MM.1S (cell line): Measurements from ENCODE around the gene CC2D2A.

Source experiments
- EZH2 ChIP-seq: fragments of 300-600 bp; sonication (generic); optimal IDR thresholded peaks from 2 replicates; pipeline ENCODE3; 2017; ENCODE audit warnings: low read depth, mild to moderate bottlenecking, antibody characterized with exemption, low read length, mixed read lengths
- TF ChIP-seq, protein P1 (sequence below): fragments of 300-600 bp; sonication (generic); IDR thresholded peaks from 2 replicates; pipeline ENCODE4 v1.5.1; 2016; ENCODE audit warnings: antibody characterized with exemption, low read length, mixed read lengths

DNA sequence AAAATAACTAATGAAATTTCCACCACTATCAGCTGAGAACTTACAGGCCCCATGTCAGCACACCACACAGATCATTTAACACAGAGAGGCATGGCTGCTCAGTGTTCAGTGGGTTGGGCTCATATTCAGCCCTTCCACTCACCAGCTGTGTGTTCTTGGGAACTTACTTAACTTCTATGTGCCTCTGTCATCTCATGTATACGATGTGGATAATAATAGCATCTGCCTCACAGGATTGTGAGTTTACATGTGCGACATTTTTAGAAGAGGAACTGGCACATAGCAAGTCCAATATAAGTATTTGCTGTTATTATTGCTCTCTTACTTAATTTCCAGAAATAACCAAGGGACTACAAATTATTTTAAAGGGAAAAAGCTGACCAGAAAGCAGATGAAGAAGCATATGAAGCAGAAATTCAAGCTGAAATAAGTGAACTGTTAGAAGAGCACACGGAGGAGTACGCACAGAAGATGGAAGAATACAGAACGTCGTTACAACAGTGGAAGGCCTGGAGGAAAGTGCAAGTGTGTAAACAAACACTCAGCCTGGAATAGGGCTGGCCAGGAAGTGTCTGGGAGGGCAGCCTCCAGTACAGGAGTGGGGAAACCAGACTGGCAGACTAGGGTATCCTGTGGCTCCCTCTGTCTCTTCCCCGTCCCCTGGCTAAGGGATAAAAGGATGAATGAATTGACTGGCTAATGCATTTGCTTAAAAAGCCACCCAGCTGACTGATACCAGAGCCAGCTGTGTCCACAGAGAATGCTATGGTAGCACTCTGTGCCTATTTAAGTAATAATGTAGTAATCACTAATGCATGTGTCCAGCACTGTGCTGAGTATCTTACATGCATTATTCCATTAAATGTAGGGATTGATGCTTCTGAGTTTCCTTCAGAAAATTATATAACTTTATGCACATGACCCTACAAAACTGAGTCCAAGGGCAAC, 67.1 kb downstream of the CC2D2A start:
- TF ChIP-seq, protein P1, sequence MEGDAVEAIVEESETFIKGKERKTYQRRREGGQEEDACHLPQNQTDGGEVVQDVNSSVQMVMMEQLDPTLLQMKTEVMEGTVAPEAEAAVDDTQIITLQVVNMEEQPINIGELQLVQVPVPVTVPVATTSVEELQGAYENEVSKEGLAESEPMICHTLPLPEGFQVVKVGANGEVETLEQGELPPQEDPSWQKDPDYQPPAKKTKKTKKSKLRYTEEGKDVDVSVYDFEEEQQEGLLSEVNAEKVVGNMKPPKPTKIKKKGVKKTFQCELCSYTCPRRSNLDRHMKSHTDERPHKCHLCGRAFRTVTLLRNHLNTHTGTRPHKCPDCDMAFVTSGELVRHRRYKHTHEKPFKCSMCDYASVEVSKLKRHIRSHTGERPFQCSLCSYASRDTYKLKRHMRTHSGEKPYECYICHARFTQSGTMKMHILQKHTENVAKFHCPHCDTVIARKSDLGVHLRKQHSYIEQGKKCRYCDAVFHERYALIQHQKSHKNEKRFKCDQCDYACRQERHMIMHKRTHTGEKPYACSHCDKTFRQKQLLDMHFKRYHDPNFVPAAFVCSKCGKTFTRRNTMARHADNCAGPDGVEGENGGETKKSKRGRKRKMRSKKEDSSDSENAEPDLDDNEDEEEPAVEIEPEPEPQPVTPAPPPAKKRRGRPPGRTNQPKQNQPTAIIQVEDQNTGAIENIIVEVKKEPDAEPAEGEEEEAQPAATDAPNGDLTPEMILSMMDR: no peak
- no peak for TF ChIP-seq EZH2
